GM18907 (cell line): ENCODE measurements around the gene HS2ST1.
A peak's percentile ranks its signal among the peaks of the same experiment; 100 is the strongest.
"Not testable (repeated sequence)": the region's sequence is repeated elsewhere in the genome, so short reads cannot be mapped to it uniquely, and the experiment has no call there.

Source experiments
- ATAC-seq: cut with Tn5 transposase; IDR thresholded peaks from one replicate; pipeline ENCODE4 v1.9.1; 2021; ENCODE audit warnings: mild to moderate bottlenecking, moderate library complexity; ENCODE audit not compliant: unreplicated experiment

HS2ST1 gene

GRCh38 chr1:86914601-86914997 lies at the start of gene HS2ST1:
Gene HS2ST1 (plus strand): TSS chr1:86914635.
- ATAC-seq, result no peak

DNA sequence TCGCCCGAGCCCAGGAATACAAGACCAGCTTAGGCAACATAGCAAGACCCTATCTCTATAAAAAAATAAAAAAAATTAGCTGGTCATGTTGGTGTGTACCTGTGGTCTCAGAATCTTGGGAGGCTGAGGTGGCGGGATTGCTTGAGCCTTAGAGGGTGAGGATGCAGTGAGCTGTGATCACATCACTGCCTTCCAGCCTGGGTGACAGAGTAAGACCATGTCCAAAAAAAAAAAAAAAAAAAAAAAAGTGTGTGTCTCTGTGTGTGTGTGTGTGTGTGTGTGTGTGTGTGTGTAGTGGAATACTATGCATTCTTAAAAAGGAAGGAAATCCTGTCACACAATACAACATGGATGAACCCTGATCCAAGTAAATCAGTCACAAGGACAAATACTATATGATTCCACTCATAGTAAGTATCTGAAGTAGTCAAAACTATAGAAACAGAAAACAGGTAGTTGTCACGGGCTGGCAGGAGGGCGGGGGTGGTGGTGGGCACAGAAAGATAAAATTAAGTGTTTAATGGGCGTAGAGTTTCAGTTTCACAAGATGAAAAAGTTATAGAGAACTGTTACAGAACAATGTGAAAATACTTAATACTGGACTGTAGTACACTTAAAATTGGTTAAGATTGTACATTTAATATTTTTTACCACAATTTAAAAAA lies 48.3 kb upstream of the HS2ST1 start:
- ATAC-seq, result peak; percentile 72

GRCh38 chr1:86866665-86867064 lies 47.8 kb upstream of the HS2ST1 start:
- no peak for ATAC-seq

DNA sequence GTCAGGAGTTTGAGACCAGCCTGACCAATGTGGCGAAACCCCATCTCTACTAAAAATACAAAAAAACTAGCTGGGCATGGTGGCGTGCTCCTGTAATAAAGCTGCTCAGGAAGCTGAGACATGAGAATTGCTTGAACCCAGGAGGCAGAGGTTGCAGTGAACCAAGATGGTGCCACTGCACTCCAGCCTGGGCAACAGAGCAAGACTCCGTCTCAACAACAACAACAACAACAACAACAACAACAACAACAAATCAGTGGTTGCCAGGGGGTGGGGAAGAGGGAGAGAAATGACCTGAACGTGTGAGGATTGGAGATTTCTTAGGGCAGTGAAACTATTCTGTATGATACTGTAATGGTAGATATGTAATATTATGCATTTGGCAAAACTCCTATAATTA lies 47.2 kb upstream of the HS2ST1 start:
- not testable (repeated sequence) for ATAC-seq

DNA sequence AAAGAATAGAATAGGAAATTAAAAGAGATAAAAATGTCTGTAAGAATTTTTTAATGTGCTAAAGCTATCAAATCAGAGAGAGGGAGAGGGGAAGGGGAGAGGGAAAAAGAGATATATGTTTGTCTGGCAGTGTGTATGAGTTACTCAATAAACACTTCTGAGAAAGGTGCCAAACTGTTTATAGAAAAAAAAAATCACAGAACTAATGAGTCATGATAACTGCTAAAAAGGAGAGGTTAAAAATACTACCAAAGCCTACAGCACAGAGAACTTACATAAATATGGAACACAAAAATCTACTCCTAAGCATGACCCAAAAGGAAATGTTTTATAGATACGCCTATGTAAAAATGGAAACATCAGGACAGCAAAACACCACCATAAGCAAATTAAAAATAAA lies 46.0 kb upstream of the HS2ST1 start:
- ATAC-seq, result no peak

DNA sequence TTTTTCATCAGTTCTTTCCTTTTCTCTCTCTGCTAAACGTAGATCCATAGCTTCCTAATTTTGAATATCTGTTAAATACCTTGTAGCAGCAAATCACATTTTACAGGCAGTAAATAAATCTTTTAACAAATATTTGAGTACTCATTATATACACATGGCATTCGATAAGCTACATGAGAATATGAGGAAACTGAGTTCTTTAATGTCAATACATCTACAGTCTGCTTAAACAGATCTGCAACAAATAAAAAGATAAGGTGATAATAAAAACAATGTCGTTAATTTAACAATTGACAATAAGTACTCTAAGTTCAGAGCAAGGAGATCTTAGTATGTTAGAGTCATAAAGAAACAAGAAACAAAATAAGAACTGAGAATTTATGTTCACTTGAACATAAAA lies 43.4 kb upstream of the HS2ST1 start:
- no peak for ATAC-seq

GRCh38 chr1:86872086-86872485 lies 42.3 kb upstream of the HS2ST1 start:
- no peak for ATAC-seq

GRCh38 chr1:86875722-86876121 lies 38.7 kb upstream of the HS2ST1 start:
- ATAC-seq, result no peak

DNA sequence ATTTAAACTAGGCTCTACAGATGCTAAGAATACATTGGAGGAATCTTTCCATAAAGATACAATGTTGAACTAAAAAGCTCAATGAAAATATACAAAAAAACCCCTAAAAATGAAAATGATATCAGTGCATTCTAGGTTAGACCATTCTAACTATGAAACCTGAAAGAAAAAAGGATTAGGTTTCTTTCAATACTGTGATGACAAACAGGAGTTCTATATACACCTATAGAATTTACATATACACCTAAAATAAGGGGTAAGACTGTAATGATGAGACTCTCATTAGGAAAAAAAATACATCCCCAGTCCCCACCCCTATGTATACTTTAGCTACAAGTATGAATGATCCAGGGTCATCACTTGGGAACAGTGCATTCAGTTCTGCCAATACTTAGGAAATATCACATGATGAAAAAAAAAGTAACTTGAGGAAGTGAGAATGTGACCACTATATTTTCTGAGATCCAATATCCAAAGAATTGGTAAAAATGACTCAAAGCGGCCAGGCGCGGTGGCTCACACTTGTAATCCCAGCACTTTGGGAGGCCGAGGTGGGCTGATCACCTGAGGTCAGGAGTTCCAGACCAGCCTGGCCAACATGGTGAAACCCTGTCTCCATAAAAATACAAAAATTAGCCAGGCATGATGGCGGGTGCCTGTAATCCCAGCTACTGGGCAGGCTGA lies 26.8 kb upstream of the HS2ST1 start:
- ATAC-seq, result no peak

DNA sequence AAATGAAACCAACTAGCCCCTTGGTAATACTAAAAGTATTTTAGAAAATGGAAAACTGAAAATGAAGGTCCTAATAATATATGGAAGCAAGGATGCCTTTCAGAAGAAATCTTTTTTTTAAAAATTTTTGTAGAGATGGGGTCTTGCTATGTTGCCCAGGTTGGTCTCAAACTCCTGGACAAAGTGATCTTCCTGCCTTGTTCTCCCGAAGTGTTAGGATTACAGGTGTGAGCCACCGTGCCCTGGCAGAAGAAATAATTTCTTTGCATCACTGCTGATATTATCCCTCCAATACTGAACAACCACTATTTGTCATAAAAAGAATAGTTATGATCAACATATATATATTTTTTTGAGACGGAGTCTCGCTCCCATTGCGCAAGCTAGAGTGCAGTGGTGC lies 26.1 kb upstream of the HS2ST1 start:
- ATAC-seq, result no peak

DNA sequence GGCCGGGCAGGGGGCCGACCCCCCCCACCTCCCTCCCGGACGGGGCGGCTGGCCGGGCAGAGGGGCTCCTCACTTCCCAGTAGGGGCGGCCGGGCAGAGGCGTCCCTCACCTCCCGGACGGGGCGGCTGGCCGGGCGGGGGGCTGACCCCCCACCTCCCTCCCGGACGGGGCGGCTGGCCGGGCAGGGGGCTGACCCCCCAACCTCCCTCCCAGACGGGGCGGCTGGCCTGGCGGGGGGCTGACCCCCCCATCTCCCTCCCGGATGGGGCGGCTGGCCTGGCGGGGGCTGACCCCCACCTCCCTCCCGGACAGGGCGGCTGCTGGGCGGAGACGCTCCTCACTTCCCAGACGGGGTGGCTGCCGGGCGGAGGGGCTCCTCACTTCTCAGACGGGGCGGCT lies 15.0 kb upstream of the HS2ST1 start:
- ATAC-seq, result not testable (repeated sequence)

DNA sequence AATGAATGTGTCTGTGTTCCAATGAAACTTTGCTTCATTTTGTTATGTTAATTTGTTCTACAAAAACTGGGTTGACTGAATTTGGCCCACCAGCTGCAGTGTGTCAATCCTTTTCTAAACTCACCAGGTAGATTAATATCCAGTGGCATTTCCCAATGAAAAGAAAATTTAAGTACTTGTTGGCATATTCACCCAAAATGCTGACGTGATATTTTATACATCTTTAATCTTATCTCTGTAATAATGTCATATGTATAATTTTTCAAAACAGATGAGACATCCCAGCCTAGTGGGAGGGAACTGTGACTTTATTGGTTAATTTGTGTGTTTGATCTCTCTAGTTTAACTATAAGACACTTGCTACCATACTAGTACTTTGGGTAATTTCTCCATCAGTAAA lies 8.6 kb upstream of the HS2ST1 start:
- ATAC-seq, result no peak

- ATAC-seq, result no peak
Measured at GRCh38 chr1:86906419-86906818, 8.0 kb upstream of the HS2ST1 start.

- no peak for ATAC-seq
Measured at GRCh38 chr1:86912281-86912900, 2.0 kb upstream of the HS2ST1 start.

DNA sequence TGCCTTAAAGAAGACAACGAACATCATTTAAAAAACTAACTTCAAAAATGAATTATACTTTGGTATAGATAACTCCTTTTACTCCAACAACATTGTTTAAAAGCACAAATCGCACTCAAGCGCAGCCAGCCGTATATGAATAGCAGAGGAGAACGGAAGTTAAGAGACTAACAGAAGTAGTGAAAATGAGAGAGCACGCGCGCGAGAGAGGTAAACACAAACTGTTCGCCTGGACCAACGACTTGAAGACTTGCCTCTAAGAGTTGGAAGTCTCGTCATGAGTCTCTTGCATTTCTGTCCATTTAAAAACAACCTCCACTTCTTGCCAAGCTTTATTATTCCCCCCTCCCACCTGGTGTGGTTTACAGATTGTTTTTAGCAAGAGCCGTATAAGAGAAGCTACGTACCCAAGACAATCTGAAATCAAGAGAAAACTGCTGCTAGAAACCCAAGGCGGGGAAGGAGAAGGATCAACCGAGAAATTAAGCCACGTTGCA lies 988 bp upstream of the HS2ST1 start:
- ATAC-seq, result peak; percentile 32

- peak; percentile 88 for ATAC-seq
Measured at GRCh38 chr1:86913896-86914600, 387 bp upstream of the HS2ST1 start, which contains the start of gene SELENOF. Gene SELENOF (minus strand): TSS chr1:86914126. CDS start chr1:86914111, 15 bp downstream.

- ATAC-seq, result peak; percentile 34
Measured at GRCh38 chr1:86914998-86915736, 732 bp downstream of the HS2ST1 start.

GRCh38 chr1:86915737-86916235 lies 1.4 kb downstream of the HS2ST1 start:
- ATAC-seq, result no peak

DNA sequence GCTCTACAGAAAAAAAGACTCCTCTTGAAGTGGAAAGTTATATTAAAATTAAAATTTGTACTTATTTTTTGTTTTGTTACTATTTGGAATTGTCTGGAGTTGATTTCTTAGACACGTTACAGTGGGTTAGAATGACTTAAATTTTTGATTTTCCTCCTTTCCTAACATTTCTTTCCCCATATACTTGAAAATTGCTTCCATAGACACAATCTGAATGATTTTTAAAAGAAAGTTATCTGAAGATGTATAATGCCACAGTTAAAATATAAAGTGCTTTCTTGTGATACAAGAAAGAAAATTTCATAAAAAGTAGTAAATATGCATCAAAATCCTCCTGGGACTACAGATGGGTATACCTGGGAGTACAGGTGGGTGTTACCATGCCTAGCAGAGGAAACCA lies 2.3 kb downstream of the HS2ST1 start:
- ATAC-seq, result no peak

GRCh38 chr1:86922445-86922844 lies 8.0 kb downstream of the HS2ST1 start:
- no peak for ATAC-seq
